SK-N-SH (cell line): ENCODE measurements around the gene ORM1.

ENCODE experiments used
- CTCF ChIP-seq: fragments of 200-600 bp; sonication (generic); IDR thresholded peaks from 2 replicates; pipeline ENCODE4 v1.6.1; 2017; ENCODE audit warnings: antibody characterized with exemption, mild to moderate bottlenecking, moderate library complexity
- ELF1 ChIP-seq: IDR thresholded peaks from 2 replicates; pipeline ENCODE4 v1.4.0; 2012
- EP300 ChIP-seq, 2 experiments: IDR thresholded peaks; 2 replicates each; pipeline versions ENCODE4 v1.4.0 to v1.6.1; 2012; ENCODE audit warnings: borderline replicate concordance in 1 of 2, low read depth in 1 of 2, low read length in 1 of 2
- EZH2phosphoT487 ChIP-seq: fragments of 200-600 bp; sonication (generic); IDR thresholded peaks from 2 replicates; pipeline ENCODE4 v1.6.1; 2017; ENCODE audit warnings: low read depth, mixed run types, mild to moderate bottlenecking, antibody characterized with exemption, moderate library complexity, borderline replicate concordance
- FOXM1 ChIP-seq: IDR thresholded peaks from 2 replicates; pipeline ENCODE4 v1.4.0; 2012; ENCODE audit warnings: low read depth, mild to moderate bottlenecking
- GATA2 ChIP-seq: sonication (generic); formaldehyde crosslinking; IDR thresholded peaks from 2 replicates; pipeline ENCODE4 v1.5.0; 2020; ENCODE audit warnings: mild to moderate bottlenecking, missing genetic modification reagents
- MAX ChIP-seq: IDR thresholded peaks from 2 replicates; pipeline ENCODE4 v1.4.0; 2012; ENCODE audit warnings: low read depth
- POLR2AphosphoS5 ChIP-seq: IDR thresholded peaks from 2 replicates; pipeline ENCODE4 v1.6.1; 2012; ENCODE audit warnings: low read depth, low read length
- RAD21 ChIP-seq: IDR thresholded peaks from 2 replicates; pipeline ENCODE4 v1.6.1; 2012; ENCODE audit warnings: mild to moderate bottlenecking, low read length
- REST ChIP-seq: IDR thresholded peaks from 2 replicates; pipeline ENCODE4 v1.6.1; 2012; ENCODE audit warnings: mild to moderate bottlenecking, low read depth, low read length, moderate library complexity
- SIN3A ChIP-seq: IDR thresholded peaks from 2 replicates; pipeline ENCODE4 v1.6.1; 2012; ENCODE audit warnings: low read depth, mild to moderate bottlenecking, low read length, moderate library complexity, borderline replicate concordance
- TAF1 ChIP-seq: IDR thresholded peaks from 2 replicates; pipeline ENCODE4 v1.6.1; 2012; ENCODE audit warnings: low read depth, mild to moderate bottlenecking, low read length, moderate library complexity, borderline replicate concordance
- TCF12 ChIP-seq: IDR thresholded peaks from 2 replicates; pipeline ENCODE4 v1.4.0; 2012
- ZBTB33 ChIP-seq: IDR thresholded peaks from 2 replicates; pipeline ENCODE4 v1.4.0; 2012; ENCODE audit warnings: low read depth, borderline replicate concordance

- TF ChIP-seq CTCF (no peak), POLR2AphosphoS5 (no peak), EP300 (IDR thresholded peaks at IDR 0.05; ENCODE audit: borderline replicate concordance in 1 of 2, low read depth in 1 of 2, low read length in 1 of 2) (no peak), REST (no peak), TCF12 (no peak), GATA2 (CRISPR knock-in tag) (no peak), MAX (no peak), SIN3A (no peak), EZH2phosphoT487 (no peak), TAF1 (no peak), RAD21 (no peak), ZBTB33 (no peak), FOXM1 (no peak), ELF1 (no peak)
Measured at GRCh38 chr9:114346146-114346545, 23.2 kb downstream of the ORM1 start.
